ENCODE measurements around the gene HTRA3. TPM values are rescaled to one million over a fixed set of nuclear protein-coding genes. Genes with fewer than 3 reads are reported as not detected.

Gene HTRA3
- total and polyA plus RNA-seq, 2 experiments from 2014 or later, result 6.9 to 15.7 TPM

DNA sequence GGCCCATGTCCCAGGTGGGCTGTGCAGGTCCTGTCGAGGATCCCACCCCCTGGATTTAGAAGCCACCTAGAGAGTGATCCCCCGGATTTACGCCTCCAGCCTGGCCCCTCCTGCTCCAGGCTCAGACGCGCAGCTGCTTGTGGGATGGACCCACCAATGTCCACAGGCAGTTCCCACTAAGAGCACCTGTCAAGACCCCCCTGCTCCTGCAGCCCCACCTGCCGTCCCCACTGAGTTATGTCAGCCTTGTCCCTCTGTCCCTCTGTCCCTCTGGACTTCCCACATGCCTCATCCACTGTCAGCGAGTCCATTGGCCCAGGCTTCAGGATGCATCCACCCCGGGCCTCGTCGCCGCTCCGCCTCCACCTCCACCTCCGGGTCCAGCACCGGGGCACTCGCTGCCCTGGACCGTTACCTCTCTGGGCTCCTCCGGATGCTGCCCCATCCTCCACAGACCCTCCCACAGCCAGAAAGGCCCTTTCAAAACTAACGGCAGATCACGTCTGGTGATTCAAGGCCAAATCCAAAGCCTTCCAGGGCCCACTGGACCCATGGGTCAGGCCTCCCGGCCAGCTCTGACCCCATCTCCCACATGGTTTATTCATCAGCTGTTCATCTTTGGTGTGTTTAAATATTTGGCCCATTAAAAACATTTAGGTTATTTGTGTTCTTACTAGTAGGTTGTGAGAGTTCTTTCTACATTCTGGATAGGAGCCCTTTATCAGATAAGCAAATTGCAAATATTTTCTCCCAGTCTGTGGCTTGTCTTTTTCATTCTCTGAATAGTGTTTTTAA is 28.3 kb downstream of the HTRA3 start:
- DNase-seq (ENCODE audit: low read depth in 1 of 2, low spot score in 1 of 2), result no peak
- Histone ChIP-seq H3K27ac (no peak overlapping the region), H3K36me3 (no peaks in the 10 kb centered on the region)

DNA sequence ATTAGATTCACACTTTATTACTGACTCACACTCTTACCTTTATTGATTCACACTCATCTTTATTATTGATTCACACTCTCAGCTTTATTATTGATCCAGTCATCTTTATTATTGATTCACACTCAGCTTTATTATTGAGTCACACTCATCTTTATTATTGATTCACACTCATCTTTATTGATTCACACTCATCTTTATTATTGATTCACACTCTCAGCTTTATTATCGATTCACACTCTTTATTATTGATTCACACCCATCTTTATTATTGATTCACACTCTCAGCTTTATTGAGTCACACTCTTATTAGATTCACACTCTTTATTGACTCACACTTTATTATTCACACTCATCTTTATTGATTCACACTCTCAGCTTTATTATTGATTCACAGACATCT is 31.3 kb downstream of the HTRA3 start:
- Histone ChIP-seq H3K36me3 (no peaks in the 10 kb centered on the region), H3K4me3 (no peak overlapping the region), H3K4me1 (ENCODE audit: low read depth) (no peaks in the 10 kb centered on the region), H3K27ac (no peak overlapping the region), H3K9me3 (ENCODE audit: low read depth) (no peaks in the 10 kb centered on the region), H3K27me3 (no peaks in the 10 kb centered on the region)
- TF ChIP-seq, protein P1, sequence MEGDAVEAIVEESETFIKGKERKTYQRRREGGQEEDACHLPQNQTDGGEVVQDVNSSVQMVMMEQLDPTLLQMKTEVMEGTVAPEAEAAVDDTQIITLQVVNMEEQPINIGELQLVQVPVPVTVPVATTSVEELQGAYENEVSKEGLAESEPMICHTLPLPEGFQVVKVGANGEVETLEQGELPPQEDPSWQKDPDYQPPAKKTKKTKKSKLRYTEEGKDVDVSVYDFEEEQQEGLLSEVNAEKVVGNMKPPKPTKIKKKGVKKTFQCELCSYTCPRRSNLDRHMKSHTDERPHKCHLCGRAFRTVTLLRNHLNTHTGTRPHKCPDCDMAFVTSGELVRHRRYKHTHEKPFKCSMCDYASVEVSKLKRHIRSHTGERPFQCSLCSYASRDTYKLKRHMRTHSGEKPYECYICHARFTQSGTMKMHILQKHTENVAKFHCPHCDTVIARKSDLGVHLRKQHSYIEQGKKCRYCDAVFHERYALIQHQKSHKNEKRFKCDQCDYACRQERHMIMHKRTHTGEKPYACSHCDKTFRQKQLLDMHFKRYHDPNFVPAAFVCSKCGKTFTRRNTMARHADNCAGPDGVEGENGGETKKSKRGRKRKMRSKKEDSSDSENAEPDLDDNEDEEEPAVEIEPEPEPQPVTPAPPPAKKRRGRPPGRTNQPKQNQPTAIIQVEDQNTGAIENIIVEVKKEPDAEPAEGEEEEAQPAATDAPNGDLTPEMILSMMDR (IDR thresholded peaks at IDR 0.05; ENCODE audit: low read depth, low read length), result no peak
- no peak for DNase-seq (ENCODE audit: low read depth in 1 of 2, low spot score in 1 of 2)

More for the DNA sequence above, 28.3 kb downstream of the HTRA3 start:
- Histone ChIP-seq H3K4me1 (ENCODE audit: low read depth) (no peaks in the 10 kb centered on the region), H3K9me3 (ENCODE audit: low read depth) (no peaks in the 10 kb centered on the region), H3K4me3 (no peak overlapping the region), H3K27me3 (no peaks in the 10 kb centered on the region)
- TF ChIP-seq, protein P1 (IDR thresholded peaks at IDR 0.05; ENCODE audit: low read depth, low read length), result no peak

DNA sequence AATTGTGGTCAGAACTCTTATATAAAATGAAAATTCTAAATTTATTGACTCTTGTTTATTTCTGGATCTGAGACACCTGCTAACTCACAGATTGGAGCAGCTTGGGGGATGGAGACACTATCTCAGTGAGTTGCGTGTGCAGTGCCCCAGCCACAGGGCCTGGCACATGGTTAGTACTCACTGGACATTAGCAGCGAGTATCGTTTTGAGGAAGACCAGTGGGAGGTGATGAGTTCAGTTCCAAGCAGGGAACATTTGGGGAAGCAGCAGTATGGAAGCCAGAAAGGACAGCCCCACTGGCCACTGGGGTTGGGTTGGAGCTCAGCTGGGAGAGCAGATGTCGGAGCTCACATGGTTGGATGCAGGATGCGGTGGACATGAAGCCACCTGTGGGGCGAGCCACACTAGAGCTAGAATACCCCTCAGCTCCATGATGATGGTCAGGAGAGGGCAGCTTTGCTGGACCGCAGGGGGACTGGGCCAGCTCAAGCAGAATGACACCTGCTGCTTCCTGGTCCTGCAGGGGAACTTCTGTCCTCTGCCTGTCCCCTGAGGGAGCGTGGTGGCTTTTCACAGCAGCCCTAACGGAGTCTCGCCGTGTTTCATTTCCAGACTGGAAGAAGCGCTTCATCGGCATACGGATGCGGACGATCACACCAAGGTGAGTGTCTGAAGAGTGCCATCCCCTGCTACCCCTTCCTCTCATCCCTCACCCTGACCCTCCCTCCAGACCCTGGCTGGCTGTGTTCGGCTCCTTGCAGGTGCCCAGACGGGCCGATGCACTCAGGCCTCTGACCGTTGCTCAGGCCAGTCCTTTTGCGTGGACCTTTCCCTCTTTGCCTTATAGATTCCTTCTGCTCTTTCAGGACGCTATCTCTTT is 32.5 kb downstream of the HTRA3 start:
- DNase-seq (ENCODE audit: low read depth in 1 of 2, low spot score in 1 of 2), result no peak
- H3K9me3 ChIP-seq (ENCODE audit: low read depth), result no peaks in the 10 kb centered on the region
- no peak overlapping the region for H3K4me3 ChIP-seq
- H3K4me1 ChIP-seq (ENCODE audit: low read depth), result no peaks in the 10 kb centered on the region
- TF ChIP-seq, protein P1 (IDR thresholded peaks at IDR 0.05; ENCODE audit: low read depth, low read length), result no peak
- H3K36me3 ChIP-seq, result no peaks in the 10 kb centered on the region
- H3K27me3 ChIP-seq, result no peaks in the 10 kb centered on the region
- H3K27ac ChIP-seq, result no peak overlapping the region

DNA sequence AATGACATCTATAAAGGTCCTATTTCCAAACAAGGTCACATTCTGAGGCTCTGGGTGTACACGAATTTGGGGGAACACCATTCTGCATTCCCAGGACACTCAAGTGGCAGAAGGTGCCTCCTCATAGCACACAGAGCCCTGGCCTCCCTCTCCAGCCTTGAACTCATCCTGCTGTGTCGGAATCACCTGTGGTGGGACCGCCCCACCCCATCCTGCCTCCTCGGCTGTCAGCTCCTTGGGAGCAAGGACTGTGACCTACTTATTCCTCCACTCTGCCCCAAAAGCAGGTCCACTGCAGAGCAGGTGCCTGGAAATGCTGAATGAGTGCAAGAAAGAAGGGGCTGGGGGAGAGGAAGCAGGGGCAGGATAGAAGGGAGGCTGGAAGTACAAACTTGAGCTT is 33.5 kb downstream of the HTRA3 start:
- TF ChIP-seq, protein P1 (IDR thresholded peaks at IDR 0.05; ENCODE audit: low read depth, low read length), result no peak
- H3K27ac ChIP-seq, result no peak overlapping the region
- no peaks in the 10 kb centered on the region for H3K27me3 ChIP-seq
- no peak for DNase-seq (ENCODE audit: low read depth in 1 of 2, low spot score in 1 of 2)
- no peak overlapping the region for H3K4me3 ChIP-seq
- no peaks in the 10 kb centered on the region for H3K4me1 ChIP-seq (ENCODE audit: low read depth)
- no peaks in the 10 kb centered on the region for H3K9me3 ChIP-seq (ENCODE audit: low read depth)
- no peaks in the 10 kb centered on the region for H3K36me3 ChIP-seq

DNA sequence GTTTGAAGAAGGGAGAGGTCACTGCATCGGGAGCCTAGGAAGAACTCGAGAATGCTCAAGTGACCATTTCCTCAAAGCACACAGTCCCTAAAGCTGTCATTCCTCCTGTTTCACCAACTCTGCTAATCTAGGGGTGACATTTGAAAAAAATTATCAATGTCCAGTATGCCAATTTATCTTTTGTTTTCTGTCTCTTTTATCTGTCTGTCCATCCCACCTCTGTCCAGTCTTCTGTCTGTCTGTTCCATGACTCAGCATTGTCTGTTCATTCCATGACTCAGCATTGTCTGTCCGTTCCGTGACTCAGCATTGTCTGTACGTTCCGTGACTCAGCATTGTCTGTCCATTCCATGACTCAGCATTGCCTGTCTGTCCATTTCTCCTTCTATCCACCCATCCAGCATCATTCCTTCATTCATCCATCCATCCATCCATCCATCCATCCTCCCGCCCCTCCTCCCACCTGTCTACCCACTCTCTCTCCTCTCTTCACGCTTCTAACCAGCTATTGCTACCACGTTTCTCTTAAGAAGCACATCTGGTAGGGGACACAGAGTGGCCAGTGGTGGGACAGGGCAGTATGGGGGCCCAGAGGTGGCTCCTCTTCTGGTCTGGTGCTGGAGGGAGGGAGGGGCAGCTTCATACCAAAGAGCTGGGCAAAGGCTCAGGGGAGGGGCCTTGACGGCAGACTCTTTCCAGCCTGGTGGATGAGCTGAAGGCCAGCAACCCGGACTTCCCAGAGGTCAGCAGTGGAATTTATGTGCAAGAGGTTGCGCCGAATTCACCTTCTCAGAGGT is 34.1 kb downstream of the HTRA3 start:
- TF ChIP-seq, protein P1 (IDR thresholded peaks at IDR 0.05; ENCODE audit: low read depth, low read length), result no peak
- H3K27ac ChIP-seq, result no peak overlapping the region
- no peak overlapping the region for H3K4me3 ChIP-seq

More for the DNA sequence above, 34.1 kb downstream of the HTRA3 start:
- no peaks in the 10 kb centered on the region for H3K36me3 ChIP-seq
- H3K4me1 ChIP-seq (ENCODE audit: low read depth), result no peaks in the 10 kb centered on the region
- no peaks in the 10 kb centered on the region for H3K9me3 ChIP-seq (ENCODE audit: low read depth)
- H3K27me3 ChIP-seq, result no peaks in the 10 kb centered on the region
- DNase-seq (ENCODE audit: low read depth in 1 of 2, low spot score in 1 of 2), result peak in 1 of 2 donors; percentile 93

All from cardiac muscle cell (in vitro differentiated cells and primary cell).